ENCODE results near the gene TRAPPC14. TPM values are rescaled to one million over a fixed set of nuclear protein-coding genes. Genes with fewer than 3 reads are reported as not detected.

TRAPPC14 gene
- total and polyA plus RNA-seq, 2 of the 13 experiments (the other 11 are each of a cell fraction or from before 2014, with no cell fraction given): 4.7 to 9.6 TPM

- TF ChIP-seq, protein P1, sequence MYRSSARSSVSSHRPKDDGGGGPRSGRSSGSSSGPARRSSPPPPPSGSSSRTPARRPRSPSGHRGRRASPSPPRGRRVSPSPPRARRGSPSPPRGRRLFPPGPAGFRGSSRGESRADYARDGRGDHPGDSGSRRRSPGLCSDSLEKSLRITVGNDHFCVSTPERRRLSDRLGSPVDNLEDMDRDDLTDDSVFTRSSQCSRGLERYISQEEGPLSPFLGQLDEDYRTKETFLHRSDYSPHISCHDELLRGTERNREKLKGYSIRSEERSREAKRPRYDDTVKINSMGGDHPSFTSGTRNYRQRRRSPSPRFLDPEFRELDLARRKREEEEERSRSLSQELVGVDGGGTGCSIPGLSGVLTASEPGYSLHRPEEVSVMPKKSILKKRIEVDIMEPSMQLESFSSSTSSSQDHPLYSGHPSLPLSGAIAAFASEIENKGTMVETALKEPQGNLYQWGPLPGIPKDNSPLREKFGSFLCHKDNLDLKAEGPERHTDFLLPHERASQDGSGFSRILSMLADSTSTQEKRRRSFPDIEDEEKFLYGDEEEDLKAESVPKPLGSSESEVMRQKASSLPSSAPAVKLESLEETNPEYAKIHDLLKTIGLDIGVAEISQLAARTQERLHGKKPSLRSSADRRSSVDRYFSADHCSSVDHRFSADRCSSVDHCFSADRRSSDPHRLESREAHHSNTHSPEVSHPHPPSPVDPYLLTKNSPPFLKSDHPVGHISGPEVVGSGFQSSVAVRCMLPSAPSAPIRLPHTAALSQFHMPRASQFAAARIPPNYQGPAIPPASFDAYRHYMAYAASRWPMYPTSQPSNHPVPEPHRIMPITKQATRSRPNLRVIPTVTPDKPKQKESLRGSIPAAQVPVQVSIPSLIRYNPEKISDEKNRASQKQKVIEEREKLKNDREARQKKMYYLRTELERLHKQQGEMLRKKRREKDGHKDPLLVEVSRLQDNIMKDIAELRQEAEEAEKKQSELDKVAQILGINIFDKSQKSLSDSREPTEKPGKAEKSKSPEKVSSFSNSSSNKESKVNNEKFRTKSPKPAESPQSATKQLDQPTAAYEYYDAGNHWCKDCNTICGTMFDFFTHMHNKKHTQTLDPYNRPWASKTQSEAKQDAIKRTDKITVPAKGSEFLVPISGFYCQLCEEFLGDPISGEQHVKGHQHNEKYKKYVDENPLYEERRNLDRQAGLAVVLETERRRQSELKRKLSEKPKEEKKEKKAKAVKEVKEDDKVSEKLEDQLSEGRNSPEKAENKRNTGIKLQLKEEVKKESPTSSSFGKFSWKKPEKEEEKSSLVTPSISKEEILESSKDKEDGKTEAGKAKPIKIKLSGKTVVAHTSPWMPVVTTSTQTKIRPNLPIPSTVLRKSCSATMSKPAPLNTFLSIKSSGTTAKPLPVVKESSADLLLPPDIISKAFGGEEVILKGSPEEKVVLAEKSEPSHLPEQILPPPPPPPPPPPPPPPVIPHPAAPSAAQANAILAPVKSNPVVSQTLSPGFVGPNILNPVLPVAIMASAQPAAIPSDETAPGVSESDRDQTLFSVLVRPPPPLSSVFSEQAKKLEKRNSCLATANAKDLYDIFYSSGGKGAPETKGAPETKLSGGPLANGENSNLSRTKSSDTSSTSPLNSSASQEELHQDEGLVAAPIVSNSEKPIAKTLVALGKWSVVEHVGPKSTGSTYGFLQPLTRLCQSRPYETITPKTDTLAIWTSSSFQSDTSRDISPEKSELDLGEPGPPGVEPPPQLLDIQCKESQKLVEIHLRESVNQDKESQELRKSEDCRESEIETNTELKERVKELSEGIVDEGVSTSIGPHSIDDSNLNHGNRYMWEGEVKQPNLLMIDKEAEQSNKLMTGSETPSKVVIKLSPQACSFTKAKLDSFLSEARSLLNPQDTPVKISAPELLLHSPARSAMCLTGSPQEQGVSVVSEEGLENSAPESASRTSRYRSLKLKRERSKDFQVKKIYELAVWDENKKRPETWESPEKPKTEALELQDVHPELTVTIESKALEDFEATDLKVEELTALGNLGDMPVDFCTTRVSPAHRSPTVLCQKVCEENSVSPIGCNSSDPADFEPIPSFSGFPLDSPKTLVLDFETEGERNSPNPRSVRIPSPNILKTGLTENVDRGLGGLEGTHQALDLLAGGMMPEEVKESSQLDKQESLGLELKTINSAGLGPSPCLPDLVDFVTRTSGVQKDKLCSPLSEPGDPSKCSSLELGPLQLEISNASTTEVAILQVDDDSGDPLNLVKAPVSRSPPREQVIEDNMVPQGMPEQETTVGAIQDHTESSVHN (CRISPR knock-in tag; IDR thresholded peaks at IDR 0.05): no peak
- TF ChIP-seq HNRNPL (IDR thresholded peaks at IDR 0.05; ENCODE audit: low read depth, low read length) (no peak), AGO1 (IDR thresholded peaks at IDR 0.05; ENCODE audit: low read depth, low read length, poor library complexity, severe bottlenecking) (no peak), ZNF879 (CRISPR knock-in tag; IDR thresholded peaks at IDR 0.05) (no peak)
- TF ChIP-seq, protein P2, sequence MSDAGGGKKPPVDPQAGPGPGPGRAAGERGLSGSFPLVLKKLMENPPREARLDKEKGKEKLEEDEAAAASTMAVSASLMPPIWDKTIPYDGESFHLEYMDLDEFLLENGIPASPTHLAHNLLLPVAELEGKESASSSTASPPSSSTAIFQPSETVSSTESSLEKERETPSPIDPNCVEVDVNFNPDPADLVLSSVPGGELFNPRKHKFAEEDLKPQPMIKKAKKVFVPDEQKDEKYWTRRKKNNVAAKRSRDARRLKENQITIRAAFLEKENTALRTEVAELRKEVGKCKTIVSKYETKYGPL (CRISPR knock-in tag; IDR thresholded peaks at IDR 0.05): no peak
Observed at GRCh38 chr7:100115026-100115425, 43.5 kb downstream of the TRAPPC14 start (continued).

Data from HepG2 (cell line).